ENCODE results near the gene CCDC183. TPM values are rescaled to one million over a fixed set of nuclear protein-coding genes. Genes with fewer than 3 reads are reported as not detected.

The CCDC183 gene
- total RNA-seq, 4 donors from 2014 or later, result 1.4 to 3.4 (median 2.0) TPM; not detected in 1

GRCh38 chr9:136857166-136857565 lies 61.0 kb downstream of the CCDC183 start:
- Histone ChIP-seq H3K4me1 (peaks cover 0 to 14% (median 4%) of the 10 kb centered on the region in 3 donors), H3K27me3 (no peaks in the 10 kb centered on the region), H3K9me3 (no peaks in the 10 kb centered on the region), H3K36me3 (peaks cover 0 to 23% of the 10 kb centered on the region in 2 donors), H3K4me3 (no peak overlapping the region), H3K27ac (no peak overlapping the region)
- no peak for ATAC-seq
- WGBS, 2 donors (ENCODE audit: low coverage in 1 of 2), result no CpG with 5 or more reads among the region's 19 CpGs
- TF ChIP-seq CTCF (IDR thresholded peaks at IDR 0.05) (no peak), POLR2AphosphoS5 (IDR thresholded peaks at IDR 0.05) (no peak), POLR2A (IDR thresholded peaks at IDR 0.05) (no peak), EP300 (IDR thresholded peaks at IDR 0.05) (no peak)

Small RNA genes within 50 kb of the gene (small RNA-seq; reads per million reads assigned to genes)
- gene AL355987.2, result 0 reads per million in 4 donors
- gene ATP6V1G1P3, result 0 reads per million in 4 donors
- 0 reads per million in 4 donors for gene MIR4292
- gene MIR6722, result 0 reads per million in 4 donors

Other genes with a start within 250 kb of the CCDC183 start
- gene EGFL7, start 133.4 kb upstream of the CCDC183 start, total RNA-seq, result 10 to 100 TPM; 38.8 to 81.0 (median 56.4) TPM
- 10 to 100 TPM; 28.8 to 43.6 (median 38.4) TPM for gene AGPAT2, start 108.9 kb upstream of the CCDC183 start, total RNA-seq
- 10 to 100 TPM in 2 of 4 donors, 1 to 10 TPM in 2; 7.8 to 24.4 (median 11.2) TPM for gene DIPK1B, start 83.8 kb upstream of the CCDC183 start, total RNA-seq
- gene LCN10, start 53.4 kb upstream of the CCDC183 start, total RNA-seq, result 10 to 100 TPM in 2 of 4 donors, 1 to 10 TPM in 2; 3.9 to 16.5 (median 9.9) TPM
- 10 to 100 TPM; 16.2 to 31.4 (median 22.7) TPM for gene LCN6, start 47.8 kb upstream of the CCDC183 start, total RNA-seq
- not detected for gene LCN8, start 38.1 kb upstream of the CCDC183 start, total RNA-seq
- gene LCN15, start 31.8 kb upstream of the CCDC183 start, total RNA-seq, result not detected
- 10 to 100 TPM; 33.0 to 51.5 (median 40.4) TPM for gene TMEM141, start 5.0 kb upstream of the CCDC183 start, total RNA-seq
- gene RABL6, start 11.6 kb downstream of the CCDC183 start, total RNA-seq, result 100 to 1,000 TPM in 1 of 4 donors, 10 to 100 TPM in 3; 54.8 to 109 (median 71.2) TPM
- 10 to 100 TPM in 1 of 4 donors, 1 to 10 TPM in 3; 2.5 to 10.9 (median 5.7) TPM for gene AJM1, start 46.1 kb downstream of the CCDC183 start, total RNA-seq
- 10 to 100 TPM; 33.7 to 63.5 (median 43.7) TPM for gene PHPT1, start 53.1 kb downstream of the CCDC183 start, total RNA-seq
- 1 to 10 TPM; 1.0 to 2.2 (median 1.8) TPM for gene MAMDC4, start 56.0 kb downstream of the CCDC183 start, total RNA-seq
- gene EDF1, start 70.0 kb downstream of the CCDC183 start, total RNA-seq, result 100 to 1,000 TPM; 283 to 353 (median 323) TPM
- 10 to 100 TPM in 2 of 4 donors, 1 to 10 TPM in 2; 3.8 to 17.1 (median 11.1) TPM for gene TRAF2, start 90.2 kb downstream of the CCDC183 start, total RNA-seq
- 100 to 1,000 TPM; 171 to 310 (median 236) TPM for gene FBXW5, start 148.4 kb downstream of the CCDC183 start, total RNA-seq
- gene C8G, start 148.9 kb downstream of the CCDC183 start, total RNA-seq, result not detected
- gene LCN12, start 155.9 kb downstream of the CCDC183 start, total RNA-seq, result not detected
- gene PTGDS, start 181.2 kb downstream of the CCDC183 start, total RNA-seq, result 100 to 1,000 TPM in 1 of 4 donors, 10 to 100 TPM in 2, 1 to 10 TPM in 1; 7.4 to 132 (median 29.7) TPM
- gene LCNL1, start 186.7 kb downstream of the CCDC183 start, total RNA-seq, result under 1 TPM in 2 of 4 donors, not detected in 2; 0.40 TPM
- 10 to 100 TPM; 24.2 to 42.6 (median 36.1) TPM for gene PAXX, start 196.1 kb downstream of the CCDC183 start, total RNA-seq
- 1 to 10 TPM in 3 of 4 donors, under 1 TPM in 1; 0.81 to 5.4 (median 2.2) TPM for gene CLIC3, start 200.2 kb downstream of the CCDC183 start, total RNA-seq
- 10 to 100 TPM; 13.5 to 24.3 (median 19.3) TPM for gene ABCA2, start 231.9 kb downstream of the CCDC183 start, total RNA-seq
- under 1 TPM in 1 of 4 donors, not detected in 3; 0.20 TPM for gene FUT7, start 235.8 kb downstream of the CCDC183 start, total RNA-seq
- 10 to 100 TPM; 50.4 to 69.9 (median 59.5) TPM for gene NPDC1, start 249.8 kb downstream of the CCDC183 start, total RNA-seq

Data from gastroesophageal sphincter (tissue), 4 donors.